HG02938 (cell line): Measurements from ENCODE around the gene COPRS.

Source experiments
- ATAC-seq: cut with Tn5 transposase; IDR thresholded peaks from one replicate; pipeline ENCODE4 v1.9.1; 2021; ENCODE audit warnings: mild to moderate bottlenecking, moderate library complexity; ENCODE audit not compliant: unreplicated experiment

COPRS gene, protein sequence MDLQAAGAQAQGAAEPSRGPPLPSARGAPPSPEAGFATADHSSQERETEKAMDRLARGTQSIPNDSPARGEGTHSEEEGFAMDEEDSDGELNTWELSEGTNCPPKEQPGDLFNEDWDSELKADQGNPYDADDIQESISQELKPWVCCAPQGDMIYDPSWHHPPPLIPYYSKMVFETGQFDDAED

DNA sequence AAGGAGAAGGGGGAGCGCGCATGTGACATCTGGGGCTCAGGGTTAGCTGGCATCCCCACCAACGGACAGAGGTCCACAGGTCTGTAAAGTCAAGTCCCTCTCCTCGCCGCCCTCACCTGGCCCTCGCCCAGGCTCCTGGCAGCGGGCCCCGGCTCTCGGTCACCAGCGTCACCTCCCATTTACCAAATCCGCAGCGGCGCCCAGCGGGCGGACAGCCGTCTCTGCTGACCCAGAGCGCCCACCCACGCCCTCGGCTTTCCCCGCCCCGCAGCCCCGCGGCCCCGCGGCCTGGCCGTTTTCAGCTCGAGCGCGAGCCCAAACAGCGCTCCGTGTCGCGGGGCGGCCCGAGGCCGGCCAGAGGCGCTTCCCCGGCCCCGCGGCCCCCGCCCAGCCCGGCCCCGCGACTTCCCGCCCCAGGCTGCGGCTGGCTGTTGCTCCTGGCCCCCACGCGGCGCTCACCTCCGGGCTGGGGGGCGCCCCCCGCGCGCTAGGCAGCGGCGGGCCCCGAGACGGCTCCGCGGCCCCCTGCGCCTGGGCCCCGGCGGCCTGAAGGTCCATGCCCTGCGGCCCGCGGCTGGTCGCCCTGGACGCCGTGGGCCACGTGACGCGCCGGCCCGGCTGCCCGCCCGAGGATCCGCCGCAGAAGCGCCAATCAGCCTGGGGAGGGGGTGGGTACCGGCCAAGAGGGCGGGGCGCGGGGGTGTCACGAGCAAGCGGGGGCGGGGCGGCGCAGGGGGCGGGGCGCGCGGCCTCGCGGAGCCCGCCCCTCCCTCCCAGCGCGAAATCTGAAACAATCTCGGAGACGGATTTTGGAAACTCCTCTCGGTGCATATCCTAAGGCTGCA is at the start of gene COPRS:
Gene COPRS, minus strand, starts transcription at position 603 of the 845 bp plus-strand sequence. Its CDS starts 45 bp downstream, at position 558.
- ATAC-seq, result no peak

DNA sequence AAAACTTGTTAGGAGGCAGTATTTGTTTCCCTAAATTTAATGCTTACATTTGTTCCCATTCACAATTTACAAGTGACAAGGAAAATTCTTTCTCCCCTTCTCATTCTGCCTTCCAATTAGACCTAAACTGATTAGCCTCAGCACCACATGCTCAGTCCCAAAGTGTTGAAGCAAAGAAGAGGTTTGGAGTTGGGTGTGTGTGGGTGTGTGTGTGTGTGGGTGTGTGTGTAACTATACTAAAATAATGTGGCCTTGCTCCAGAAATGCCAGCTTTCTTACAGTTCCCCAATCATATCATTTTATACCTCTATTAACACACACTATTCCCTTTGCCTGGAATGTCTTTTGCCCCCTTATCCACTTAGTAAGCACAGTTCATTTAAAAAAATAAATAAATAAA is 49.3 kb upstream of the COPRS start:
- ATAC-seq, result no peak

DNA sequence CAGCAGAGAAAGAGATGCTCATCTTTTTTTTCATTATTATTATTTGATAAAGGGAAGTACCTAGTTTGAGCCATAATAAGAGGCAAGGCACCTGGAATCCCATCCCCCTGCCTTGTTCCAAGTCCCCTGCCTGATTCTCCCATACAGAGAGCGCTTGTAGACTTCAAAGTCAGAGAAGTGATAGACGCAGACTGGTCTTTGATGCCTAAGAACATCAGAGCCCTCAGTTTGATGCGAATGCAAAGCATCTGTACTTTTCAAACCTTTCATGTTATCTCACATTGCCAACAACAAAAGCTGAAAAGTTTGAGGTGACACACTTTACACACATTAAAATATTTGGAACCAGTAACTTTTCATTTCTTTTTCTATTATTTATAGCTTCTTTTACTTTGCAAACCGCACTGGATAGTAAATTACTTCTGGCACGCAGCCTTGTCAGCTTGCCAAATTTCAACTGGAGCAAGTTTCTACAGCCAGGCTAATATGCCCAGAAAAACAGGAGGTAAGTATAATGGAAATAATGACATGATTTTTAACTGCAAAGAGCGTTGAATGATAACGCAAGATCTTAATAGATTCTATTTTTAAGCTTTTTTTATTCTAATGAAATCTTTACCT is 48.4 kb upstream of the COPRS start:
- no peak for ATAC-seq

DNA sequence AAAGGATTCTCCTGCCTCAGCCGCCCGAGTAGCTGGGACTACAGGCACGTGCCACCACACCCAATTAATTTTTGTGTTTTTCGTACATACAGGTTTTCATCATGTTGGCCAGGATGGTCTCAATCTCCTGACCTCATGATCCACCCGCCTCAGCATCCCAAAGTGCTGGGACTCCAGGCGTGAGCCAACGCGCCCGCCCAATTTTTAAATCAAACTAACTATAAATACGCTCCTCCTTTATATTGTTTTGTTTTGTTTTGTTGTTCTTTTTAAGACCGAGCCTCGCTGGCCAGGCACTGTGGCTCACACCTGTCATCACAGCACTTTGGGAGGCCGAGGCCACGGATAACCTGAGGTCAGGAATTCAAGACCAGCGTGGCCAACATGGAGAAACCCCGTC is 44.4 kb upstream of the COPRS start:
- no peak for ATAC-seq

DNA sequence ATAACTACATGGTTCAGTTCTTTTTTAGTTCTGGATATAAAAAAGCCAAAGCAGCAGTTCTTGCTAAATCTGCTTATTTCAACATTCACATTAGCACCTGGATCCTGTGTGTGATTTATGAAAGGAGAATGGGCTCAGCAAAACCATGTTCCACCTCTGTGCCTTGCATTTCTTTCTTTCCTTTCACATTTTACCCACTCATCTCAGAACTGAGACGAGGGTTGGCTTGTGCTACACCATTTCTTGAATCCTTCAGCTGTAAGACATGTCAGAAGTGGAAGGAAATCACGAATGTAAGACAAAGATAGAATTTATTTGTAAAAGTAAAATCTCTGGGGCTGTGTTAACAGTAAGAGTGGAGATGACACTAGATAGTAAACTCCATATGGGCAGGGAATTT is 43.6 kb upstream of the COPRS start:
- no peak for ATAC-seq

DNA sequence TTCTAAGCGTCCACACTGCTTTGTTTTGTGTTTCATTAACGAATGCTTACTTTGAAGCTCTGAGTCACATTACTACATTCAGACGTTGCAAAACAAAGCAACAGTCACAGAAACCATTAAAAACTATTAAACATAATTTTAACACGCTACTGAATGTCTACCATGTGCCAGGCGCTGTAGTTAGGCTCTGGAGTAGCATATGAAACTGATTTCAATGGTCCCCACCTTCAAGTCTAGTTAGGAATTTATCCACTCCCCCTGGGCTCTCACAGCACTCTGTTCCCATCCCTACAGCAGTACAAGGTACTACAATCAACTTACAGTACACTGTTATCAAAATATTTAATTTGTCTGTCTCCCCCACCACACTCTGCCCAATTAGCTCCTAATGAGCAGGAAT is 41.8 kb upstream of the COPRS start:
- ATAC-seq, result no peak

DNA sequence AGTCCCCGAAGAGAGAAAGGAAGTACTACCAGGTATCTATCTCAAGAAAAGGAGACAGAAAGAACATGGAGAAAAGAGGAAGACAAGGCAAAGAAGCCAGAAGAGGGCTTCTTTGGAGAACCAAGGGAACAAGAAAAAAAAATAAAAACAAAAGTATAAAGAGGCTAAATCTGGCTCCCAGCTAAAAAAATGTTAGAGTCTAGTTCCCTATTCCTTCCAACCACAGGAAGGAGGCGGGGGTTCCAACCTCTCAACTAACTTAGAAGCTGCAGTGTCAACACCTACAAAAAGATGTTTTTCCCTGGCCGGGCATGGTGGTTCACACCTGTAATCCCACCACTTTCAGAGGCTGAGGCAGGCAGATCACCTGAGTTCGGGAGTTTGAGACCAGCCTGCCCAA is 29.1 kb upstream of the COPRS start:
- no peak for ATAC-seq

DNA sequence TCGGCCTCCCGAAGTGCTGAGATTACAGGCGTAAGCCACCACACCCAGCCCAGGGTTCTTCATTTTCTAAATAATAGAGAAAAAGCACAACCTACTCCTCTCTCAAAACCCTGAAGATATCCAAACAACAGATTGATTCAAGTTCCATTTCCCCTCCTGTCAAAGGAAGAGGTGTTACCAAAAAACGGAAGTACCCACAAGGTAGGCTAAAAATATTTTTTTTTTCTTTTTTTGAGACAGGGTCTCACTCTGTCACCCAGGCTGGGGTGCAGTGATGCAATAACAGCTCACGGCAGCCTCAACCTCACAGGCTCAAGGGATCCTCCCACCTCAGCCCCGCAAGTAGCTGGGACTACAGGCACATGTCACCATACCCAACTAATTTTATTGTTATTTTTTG is 23.5 kb upstream of the COPRS start:
- ATAC-seq, result no peak

DNA sequence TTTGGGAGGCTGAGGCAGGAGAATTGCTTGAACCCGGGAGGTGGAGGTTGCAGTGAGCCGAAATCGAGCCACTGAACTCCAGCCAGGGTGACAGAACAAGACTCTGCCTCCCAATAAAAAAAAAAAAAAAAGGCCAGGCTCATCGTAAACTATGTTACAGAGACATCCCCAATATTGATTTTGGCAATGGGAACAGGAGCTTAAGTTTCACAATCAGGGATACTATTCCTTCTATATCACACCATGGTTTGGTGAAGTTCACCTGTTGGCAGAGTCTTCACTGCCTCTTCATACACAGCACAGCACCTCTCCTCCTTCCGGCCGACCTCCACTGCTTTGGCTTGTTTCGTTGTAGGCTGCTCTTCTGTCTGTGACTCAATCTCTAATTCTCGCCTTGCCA is 21.3 kb upstream of the COPRS start:
- no peak for ATAC-seq

DNA sequence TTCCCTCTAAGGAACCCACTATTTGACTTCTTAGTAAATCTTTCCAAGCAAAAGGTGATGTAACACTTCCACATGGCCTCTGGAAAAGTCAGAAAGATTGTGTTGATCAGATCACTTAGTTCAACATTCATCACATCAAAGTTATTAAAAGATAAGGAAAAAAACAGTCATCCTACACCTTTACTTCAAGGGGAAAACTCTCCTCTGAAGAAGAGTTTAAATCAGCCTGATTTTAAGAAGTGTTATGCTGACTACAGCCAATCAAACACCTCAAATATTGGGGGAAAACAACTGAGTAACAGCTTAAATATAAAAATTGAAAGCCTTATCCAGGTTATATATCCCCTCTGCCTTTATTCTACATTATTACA is 19.6 kb upstream of the COPRS start:
- no peak for ATAC-seq

DNA sequence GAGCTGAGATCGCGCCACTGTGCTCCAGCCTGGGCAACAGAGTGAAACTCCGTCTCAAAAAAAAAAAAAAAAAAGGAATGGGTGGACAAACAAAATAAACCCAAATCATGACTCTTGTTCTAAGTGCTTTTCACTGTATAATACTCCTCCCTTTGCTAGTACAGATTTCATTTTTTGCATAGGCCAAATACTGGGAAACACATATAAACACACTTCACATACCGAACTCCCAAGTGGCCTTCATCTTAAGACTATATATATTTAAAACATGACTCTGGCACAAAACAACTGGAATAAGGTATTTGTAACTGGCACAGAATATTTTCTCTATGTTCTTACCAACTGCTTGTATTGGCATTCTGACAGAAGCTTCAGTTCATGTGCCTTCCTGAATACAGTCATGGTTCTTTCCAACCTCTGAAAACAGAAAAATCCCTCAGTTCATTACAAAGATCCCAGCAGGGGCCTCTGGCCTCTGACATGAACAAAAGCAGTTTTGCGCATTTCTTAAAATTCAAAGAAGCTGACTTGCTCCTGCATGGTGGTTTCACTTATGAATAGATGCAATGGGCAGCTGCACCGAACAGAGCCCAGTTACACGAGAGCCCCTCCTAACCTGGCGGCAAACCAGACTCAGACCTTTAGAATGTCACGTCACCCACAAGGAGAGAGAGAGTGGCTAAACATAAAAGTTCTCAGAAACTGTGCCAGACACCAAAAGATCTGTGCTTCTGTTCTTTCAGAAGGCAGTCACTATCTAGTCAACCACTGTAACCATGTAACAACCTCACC is 19.1 kb upstream of the COPRS start:
- no peak for ATAC-seq

DNA sequence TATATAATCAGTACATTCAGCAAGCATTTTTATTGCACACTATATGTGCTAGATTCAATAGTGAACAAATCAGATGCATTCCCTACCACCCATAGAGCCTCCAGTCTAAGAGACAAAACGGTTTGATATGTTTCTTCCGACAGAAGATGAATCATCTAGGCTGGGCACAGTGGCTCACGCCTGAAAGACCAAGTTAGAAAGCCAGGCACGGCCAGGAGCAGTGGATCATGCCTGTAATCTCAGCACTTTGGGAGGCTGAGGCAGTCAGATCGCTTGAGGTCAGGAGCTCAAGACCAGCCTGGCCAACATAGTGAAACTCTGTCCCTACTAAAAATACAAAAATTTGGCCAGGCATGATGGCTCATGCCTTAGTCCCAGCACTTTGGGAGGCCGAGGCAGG is 18.3 kb upstream of the COPRS start:
- no peak for ATAC-seq

DNA sequence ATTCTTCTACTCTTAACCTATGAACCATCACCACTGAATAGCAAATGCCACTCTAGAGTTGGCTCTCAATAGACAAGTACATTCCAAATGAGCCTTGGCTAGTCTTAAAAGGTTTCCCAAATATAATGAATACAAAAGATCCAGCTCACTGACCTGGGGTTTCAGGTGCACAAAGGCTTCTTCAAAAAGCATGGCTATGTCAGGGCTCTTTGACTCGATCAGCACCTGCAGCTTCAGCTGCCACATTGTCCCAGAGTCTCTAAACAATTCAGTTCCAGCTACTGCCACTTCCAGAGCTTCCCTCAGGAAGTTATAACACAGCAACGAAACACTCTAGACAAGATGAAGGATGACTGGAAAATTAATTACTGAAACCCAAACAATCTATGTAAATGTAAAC is 16.0 kb upstream of the COPRS start:
- ATAC-seq, result no peak

DNA sequence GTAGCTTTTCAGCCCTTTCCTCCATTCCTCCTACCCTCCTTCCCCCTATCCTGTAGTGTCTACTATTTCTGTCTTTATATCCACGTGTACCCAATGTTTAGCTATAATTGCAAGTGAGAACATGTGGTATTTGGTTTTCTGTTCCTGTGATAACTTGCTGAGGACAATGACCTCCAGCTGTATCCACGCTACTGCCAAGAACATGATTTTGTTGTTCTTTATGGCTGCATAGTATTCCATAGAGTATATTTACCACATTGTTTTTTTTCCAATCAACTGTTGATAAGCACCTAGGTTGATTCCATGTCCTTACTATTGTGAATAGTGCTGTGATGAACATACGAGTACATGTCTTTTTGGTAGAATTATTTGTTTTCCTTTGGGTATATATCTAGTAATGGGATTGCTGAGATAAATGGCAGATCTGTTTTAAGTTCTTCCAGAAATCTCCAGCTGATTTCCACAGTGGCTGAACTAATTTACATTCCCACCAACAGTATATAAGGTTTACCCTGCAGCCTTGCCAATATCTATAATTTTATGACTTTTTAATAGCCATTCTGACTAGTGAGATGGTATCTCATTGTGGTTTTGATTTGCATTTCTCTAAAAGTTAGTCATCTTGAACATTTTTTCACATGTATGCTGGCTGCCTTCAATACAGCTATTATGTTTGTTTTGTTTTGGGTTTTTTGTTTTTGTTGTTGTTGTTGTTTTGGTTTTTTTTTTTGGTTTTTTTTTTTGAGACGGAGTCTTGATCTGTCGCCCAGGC is 10.9 kb upstream of the COPRS start:
- no peak for ATAC-seq

DNA sequence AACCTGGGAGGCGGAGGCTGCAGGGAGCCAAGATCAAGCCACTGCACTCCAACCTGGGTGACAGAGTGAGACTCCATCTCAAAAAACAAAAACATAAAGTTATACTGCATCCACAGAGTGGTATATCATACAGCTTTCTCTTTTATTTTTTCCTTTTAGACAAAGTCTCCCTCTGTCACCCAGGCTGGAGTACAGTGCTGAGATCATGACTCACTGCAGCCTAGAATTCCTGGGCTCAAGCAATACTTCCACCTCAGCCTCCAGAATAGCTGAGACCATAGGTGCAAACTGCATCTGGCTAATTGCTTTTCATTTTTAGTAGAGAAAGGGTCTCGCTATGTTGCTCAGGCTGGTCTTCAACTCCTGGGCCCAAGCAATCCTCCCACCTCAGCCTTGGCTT is 10.0 kb upstream of the COPRS start:
- no peak for ATAC-seq

DNA sequence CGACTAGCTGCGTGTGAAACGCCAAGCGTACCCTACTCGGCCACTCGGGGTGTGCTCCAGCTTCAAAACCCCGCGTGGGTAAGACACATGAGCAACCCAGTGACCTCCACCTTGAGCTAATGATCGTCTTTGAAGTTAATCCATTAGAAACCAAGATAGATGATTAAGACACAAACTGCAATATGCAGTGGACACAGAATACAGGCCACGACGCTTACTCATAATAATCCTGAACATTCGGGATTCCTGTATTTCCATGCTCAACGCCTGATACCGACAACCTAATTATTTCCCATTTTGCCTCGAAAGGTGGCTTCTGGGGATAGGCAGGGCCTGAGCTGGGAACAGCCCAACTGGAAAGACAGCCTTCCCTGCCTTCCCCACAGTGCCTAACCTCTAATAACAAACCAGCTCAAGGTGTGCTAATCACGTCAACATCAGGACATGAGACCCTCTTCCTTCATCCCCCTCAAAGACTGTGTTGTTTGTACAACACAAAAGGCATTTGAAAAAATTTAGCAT is 504 bp upstream of the COPRS start:
- ATAC-seq, result no peak

DNA sequence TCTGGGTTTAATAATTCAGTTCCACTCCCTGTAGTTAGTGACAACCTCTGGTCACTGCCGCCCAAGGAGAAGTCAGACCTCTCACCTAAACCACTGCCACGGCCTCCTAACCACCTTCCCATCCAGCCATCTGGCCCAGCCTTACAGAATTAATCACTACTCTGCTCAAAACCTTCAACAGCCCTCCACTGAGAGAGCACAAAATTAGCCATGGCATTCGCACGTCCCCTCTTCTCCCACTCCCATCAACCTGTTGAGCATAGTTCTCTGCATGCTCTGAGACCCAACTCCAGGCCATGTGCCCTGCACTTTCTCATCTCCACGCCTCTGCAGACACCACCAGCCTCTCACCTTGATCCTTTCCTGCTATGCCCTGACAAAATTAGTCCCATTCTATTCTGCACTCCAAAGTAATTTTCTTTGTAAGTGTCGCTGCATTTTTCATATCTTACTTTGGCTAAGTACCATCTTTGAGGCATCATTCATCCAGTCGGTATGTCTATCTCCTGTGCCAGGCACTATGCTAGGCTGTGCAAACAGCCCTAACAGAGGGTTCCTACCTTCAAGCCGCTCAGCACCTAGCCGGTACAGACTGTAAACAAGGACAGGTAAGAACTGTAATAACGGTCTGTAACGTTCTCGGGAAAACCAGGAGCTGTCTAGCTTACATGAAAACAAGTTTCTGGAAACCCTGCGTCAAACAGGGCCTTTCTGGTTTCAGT is 963 bp downstream of the COPRS start:
- no peak for ATAC-seq

DNA sequence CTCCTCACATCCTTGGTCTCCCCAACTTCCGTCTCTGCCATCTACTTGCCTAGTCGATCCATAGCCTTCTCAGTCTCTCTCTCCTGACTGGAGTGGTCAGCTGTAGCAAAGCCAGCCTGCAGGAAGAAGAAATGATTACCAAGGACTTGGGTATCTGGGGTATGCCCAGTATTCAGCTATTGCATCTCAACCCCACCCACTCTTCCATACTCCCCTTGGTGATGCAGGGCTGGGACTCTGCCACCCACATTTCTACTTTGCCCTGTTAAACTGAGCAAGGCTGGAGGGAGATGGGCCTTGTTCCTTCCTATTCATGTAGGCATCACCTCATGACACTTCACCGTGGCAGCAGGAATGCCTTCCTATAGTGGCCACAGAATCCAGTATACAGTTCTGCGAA is 2.3 kb downstream of the COPRS start:
- no peak for ATAC-seq

DNA sequence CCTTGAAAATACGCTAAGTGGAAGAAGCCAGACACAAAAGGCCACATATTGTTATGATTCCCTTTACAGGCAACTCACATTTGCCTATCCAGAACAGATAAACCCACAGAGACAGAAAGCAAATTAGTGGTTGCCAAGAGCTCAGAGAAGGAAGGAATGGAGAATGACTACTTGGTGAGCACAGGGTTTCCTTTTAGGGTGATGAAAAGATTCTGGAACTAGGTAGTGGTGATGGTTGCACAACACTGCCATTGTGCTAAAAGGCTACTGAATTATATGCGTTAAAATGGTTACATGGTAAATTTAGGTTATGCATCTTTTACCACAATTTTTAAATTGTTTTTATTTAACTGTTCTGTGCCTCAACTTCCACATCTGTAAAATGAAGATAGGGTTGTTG is 4.4 kb downstream of the COPRS start:
- ATAC-seq, result no peak

DNA sequence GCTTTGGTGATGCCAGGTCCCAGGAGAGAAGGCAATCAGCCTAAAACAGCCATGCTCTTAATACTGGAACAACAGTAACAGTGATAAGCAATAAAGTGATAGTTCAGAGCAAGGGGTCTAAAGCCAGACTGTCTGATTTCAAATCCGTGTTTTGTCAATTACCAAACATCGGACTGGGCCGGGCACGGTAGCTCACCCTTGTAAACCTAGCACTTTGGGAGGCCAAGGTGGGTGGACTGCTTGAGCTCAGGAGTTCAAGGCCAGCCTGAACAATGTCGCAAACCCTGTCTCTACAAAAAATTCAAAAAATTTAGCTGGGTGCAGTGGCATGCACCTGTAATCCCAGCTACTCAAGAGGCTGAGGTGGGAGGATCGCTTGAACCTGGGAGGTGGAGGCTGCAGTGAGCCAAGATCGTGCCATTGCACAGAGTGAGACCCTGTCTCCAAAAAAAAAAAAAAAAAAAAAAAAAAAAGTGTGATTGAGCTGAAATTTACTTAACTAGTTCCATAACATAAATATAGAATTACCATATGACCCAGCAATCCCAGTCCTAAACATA is 5.1 kb downstream of the COPRS start:
- no peak for ATAC-seq
